ENCODE measurements around the gene ASF1A. TPM values are rescaled to one million over a fixed set of nuclear protein-coding genes. Genes with fewer than 3 reads are reported as not detected.

ASF1A gene
- total and polyA plus RNA-seq, 9 of the 15 experiments (the other 6 are each of a cell fraction or from before 2014, with no cell fraction given) = 31.5 to 45.3 (median 34.8) TPM

- TF ChIP-seq MGA (IDR thresholded peaks at IDR 0.05) (no peak), SRSF1 (IDR thresholded peaks at IDR 0.05; ENCODE audit: low read depth, low read length) (no peak), MAFG (tag; conservative IDR thresholded peaks at IDR 0.05) (no peak), ZNF274 (IDR thresholded peaks at IDR 0.05; ENCODE audit: borderline replicate concordance, low read depth, low read length) (no peak), ASH1L (IDR thresholded peaks at IDR 0.05; ENCODE audit: borderline replicate concordance, low read depth, partially characterized antibody) (no peak), ZEB2 (IDR thresholded peaks at IDR 0.05) (no peak), ATF1 (CRISPR knock-in tag; IDR thresholded peaks at IDR 0.05) (no peak), ATF1 (tag; IDR thresholded peaks at IDR 0.05) (no peak)
- TF ChIP-seq, protein P1, sequence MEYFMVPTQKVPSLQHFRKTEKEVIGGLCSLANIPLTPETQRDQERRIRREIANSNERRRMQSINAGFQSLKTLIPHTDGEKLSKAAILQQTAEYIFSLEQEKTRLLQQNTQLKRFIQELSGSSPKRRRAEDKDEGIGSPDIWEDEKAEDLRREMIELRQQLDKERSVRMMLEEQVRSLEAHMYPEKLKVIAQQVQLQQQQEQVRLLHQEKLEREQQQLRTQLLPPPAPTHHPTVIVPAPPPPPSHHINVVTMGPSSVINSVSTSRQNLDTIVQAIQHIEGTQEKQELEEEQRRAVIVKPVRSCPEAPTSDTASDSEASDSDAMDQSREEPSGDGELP (CRISPR knock-in tag; IDR thresholded peaks at IDR 0.05; ENCODE audit: borderline replicate concordance) = no peak
Observed at GRCh38 chr6:118931436-118931835, 37.5 kb downstream of the ASF1A start (continued).
